NT2/D1 (cell line): ENCODE results near the gene SNX9.
A peak's percentile ranks its signal among the peaks of the same experiment; 100 is the strongest.

Experiments
- DNase-seq: peaks from one replicate; pipeline ENCODE4 v3.0.0-alpha.2; 2011; ENCODE audit warnings: low read depth, low spot score
- H3K27me3 ChIP-seq: 2 replicates; pipeline ENCODE4 v1.6.0; 2011; ENCODE audit warnings: mild to moderate bottlenecking; ENCODE audit not compliant: insufficient read length, insufficient read depth
- H3K36me3 ChIP-seq: 2 replicates; pipeline ENCODE4 v1.6.1; 2011; ENCODE audit warnings: mild to moderate bottlenecking, low read length, mixed read lengths; ENCODE audit not compliant: insufficient read depth, insufficient read length
- H3K4me1 ChIP-seq: 2 replicates; pipeline ENCODE4 v1.5.1; 2011; ENCODE audit not compliant: insufficient read depth, insufficient read length
- H3K4me3 ChIP-seq: 2 replicates; pipeline ENCODE4 v1.5.1; 2011; ENCODE audit warnings: low read depth; ENCODE audit not compliant: insufficient read length
- H3K9ac ChIP-seq: 2 replicates; pipeline ENCODE4 v1.6.0; 2011; ENCODE audit warnings: low read depth; ENCODE audit not compliant: insufficient read length
- H3K9me3 ChIP-seq: 2 replicates; pipeline ENCODE4 v1.5.1; 2011; ENCODE audit warnings: mild to moderate bottlenecking, low read length; ENCODE audit not compliant: insufficient read depth
- SUZ12 ChIP-seq: IDR thresholded peaks from 2 replicates; pipeline ENCODE4 v1.6.1; 2011; ENCODE audit not compliant: insufficient read length, insufficient read depth; ENCODE audit errors: extremely low read depth
- YY1 ChIP-seq: IDR thresholded peaks from 2 replicates; pipeline ENCODE4 v1.6.1; 2011; ENCODE audit not compliant: insufficient read length, insufficient read depth
- ZNF274 ChIP-seq: IDR thresholded peaks from 2 replicates; pipeline ENCODE4 v1.6.1; 2011; ENCODE audit warnings: mild to moderate bottlenecking, low read depth, low read length

The SNX9 gene

DNA sequence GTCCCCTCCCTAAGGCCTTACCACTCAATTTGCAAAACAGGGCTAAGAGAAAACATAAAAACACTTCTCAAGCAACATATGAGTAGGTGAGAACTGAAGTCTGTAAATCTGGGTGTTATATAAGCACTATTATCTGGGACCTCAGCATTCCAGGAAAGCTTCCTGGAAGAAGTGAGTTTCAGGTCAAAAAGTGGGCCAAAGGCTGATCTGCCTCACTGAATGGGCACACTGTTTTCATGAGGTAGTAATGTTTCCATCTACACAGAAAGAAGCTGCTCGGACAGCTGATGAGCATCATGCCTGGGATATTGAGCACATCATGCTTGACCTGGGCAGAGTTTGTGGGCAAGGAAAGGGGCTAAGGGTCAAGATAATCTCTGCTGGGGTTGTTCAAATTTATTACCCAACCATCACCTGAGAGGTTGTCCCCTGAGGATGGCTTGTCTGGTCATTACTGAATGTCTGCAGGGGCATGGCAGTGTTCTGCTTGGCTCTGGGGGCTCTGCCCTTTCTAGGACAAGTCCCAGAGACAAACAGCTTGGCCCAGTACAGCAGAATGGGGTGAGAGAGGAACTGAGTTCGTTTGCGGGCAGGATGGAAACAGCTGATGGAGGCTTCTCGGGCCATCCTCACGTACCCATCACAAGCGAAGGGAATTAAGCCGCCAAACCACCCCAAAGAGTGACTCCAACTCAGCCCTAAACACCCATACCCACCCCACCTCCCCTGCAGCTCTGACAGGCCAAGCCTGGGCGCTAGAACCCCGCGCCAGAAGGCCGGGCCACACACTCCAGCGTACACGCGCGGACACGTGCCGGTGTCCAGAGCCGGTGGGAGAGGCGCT, 157.5 kb downstream of the SNX9 start:
- Histone ChIP-seq H3K27me3 (peaks cover 27% of the 10 kb centered on the region), H3K9ac (no peak overlapping the region), H3K9me3 (no peaks in the 10 kb centered on the region), H3K36me3 (no peaks in the 10 kb centered on the region), H3K4me3 (no peak overlapping the region), H3K4me1 (peaks cover 3% of the 10 kb centered on the region)
- no peak for TF ChIP-seq YY1
- no peak for TF ChIP-seq ZNF274
- no peak for TF ChIP-seq SUZ12
- no peak for DNase-seq

DNA sequence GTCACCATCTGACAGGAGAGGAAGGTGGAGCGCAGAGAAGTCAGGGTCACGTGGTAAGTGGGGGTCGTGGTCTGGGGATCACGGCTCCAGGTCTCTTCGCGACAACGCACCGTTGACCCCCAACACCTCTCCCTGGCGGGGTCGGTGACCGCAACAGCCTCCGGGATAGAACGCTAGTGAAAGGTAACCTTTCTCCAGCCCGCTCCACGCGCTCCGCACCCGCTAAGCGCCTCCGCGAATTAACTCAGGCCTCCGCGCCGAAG, 158.0 kb downstream of the SNX9 start:
- Histone ChIP-seq H3K9me3 (no peaks in the 10 kb centered on the region), H3K4me3 (peak overlapping the region; percentile 53), H3K4me1 (peaks cover 3% of the 10 kb centered on the region), H3K27me3 (peaks cover 27% of the 10 kb centered on the region), H3K9ac (peak overlapping the region; percentile 85), H3K36me3 (no peaks in the 10 kb centered on the region)
- no peak for DNase-seq
- no peak for TF ChIP-seq ZNF274
- TF ChIP-seq SUZ12: no peak
- no peak for TF ChIP-seq YY1

DNA sequence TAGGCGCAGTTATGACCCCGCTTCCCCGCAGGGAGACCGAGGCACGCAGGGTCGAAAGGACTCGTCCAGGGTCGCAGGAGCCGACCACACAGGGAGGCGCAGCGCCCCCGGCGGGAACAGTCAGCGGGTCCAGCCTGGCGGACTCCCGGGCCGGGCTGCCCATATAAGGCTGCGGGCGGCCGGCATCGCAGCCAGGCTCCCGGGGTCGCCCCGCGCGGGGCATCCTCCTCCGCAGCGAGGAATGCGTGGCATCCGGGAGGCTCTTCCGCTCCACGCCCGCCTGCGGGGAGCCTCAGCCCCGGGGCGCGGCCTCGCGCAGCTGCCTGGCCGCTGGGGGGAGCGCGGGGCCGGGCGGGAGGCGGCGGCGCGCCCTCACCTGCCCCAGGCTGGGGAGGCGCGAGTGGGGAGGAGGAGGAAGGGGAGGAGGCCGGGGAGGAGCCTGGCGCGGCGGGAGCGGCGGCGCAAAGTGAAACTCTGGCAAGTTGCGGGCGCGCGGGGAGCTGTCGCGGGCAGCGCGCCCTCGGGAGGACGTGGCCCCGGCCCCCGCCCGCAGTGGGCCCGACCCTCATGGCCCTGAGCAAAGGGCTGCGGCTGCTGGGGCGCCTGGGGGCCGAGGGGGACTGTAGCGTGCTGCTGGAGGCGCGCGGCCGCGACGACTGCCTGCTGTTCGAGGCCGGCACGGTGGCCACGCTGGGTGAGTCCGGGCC, 158.5 kb downstream of the SNX9 start, which contains the start of gene SYNJ2:
TSS of gene SYNJ2 (plus strand) at position 469 of the 707 bp plus-strand sequence. CDS start at position 568, 99 bp downstream.
- no peaks in the 10 kb centered on the region for H3K36me3 ChIP-seq
- peaks cover 24% of the 10 kb centered on the region for H3K27me3 ChIP-seq
- no peak for DNase-seq
- H3K4me1 ChIP-seq: peaks cover 3% of the 10 kb centered on the region
- H3K9ac ChIP-seq: peak within 1 kb of the TSS; percentile 85
- H3K4me3 ChIP-seq: peak within 1 kb of the TSS; percentile 53
- TF ChIP-seq YY1: no peak
- TF ChIP-seq ZNF274: no peak
- TF ChIP-seq SUZ12: no peak
- no peaks in the 10 kb centered on the region for H3K9me3 ChIP-seq

DNA sequence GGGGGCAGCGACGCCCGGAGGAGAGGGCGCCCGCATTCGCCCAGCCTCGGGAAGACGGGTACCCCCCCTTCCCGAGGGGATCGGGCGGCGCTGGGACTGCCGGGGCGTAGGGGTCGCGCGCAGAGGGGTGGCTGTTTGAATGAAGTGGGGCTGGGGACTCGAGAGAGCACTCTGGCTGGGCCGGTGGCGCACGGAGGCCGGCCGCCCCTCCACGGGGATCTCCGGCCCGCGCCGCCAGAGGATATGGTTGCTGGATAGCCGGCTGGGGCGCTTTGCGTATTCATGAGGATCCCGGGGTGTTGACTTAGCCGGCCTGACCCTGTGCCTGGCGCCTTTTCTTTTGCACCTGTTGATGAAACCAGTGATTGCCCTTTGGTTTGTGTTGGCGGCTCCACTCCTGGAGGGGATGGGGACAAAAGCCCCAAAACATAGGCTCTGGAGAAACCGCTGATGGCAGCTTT, 159.1 kb downstream of the SNX9 start:
- H3K9ac ChIP-seq: peak overlapping the region; percentile 85
- TF ChIP-seq YY1 (no peak), SUZ12 (no peak), ZNF274 (no peak)
- DNase-seq: no peak

DNA sequence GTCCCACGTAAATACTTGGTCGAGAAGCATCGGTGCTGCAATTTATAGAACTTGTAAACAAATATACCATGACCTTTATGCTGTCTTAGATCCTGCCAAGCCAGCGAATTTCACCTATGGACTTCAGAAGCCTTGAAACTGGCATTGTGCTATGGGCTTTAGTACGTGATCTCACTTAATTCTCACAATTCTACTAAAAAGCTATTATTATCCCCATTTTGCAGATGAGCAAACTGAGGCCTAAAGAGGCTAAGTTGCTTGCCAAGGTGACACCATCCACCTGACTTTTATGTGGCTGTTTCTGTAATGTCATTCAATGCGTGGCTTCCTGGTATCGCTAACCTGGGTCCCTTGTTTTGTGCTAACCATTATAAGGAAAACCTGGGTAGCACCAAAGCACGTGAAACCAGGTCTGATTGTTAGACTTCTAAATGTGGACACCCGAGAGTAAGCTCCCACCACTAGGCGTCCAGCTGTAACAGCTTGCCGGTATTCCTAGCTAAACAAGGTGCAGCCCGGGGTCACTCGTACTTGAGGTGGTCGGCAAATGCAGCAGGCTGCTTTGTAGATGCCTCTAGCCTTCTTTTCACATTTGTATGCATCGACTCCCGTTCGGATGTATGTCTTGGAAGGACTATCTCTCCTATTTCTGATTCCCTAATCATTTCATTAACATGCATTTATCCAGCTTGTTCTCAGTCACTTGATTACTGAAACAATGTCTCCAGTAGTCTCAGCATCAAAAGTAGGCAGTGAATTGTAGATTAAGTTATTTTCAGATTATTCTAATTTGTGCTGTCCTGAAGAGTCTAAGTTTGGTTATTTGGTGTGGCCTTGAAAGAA, 159.7 kb downstream of the SNX9 start:
- Histone ChIP-seq H3K9ac (peak overlapping the region; percentile 85), H3K27me3 (peaks cover 18% of the 10 kb centered on the region), H3K4me1 (peaks cover 3% of the 10 kb centered on the region), H3K4me3 (peak overlapping the region; percentile 53), H3K9me3 (no peaks in the 10 kb centered on the region), H3K36me3 (peaks cover under 1% of the 10 kb centered on the region)
- no peak for DNase-seq
- TF ChIP-seq ZNF274 (no peak), SUZ12 (no peak), YY1 (no peak)

More for the DNA sequence above, 159.1 kb downstream of the SNX9 start:
- peaks cover 3% of the 10 kb centered on the region for H3K4me1 ChIP-seq
- H3K9me3 ChIP-seq: no peaks in the 10 kb centered on the region
- H3K27me3 ChIP-seq: peaks cover 19% of the 10 kb centered on the region
- H3K4me3 ChIP-seq: peak overlapping the region; percentile 53
- no peaks in the 10 kb centered on the region for H3K36me3 ChIP-seq

DNA sequence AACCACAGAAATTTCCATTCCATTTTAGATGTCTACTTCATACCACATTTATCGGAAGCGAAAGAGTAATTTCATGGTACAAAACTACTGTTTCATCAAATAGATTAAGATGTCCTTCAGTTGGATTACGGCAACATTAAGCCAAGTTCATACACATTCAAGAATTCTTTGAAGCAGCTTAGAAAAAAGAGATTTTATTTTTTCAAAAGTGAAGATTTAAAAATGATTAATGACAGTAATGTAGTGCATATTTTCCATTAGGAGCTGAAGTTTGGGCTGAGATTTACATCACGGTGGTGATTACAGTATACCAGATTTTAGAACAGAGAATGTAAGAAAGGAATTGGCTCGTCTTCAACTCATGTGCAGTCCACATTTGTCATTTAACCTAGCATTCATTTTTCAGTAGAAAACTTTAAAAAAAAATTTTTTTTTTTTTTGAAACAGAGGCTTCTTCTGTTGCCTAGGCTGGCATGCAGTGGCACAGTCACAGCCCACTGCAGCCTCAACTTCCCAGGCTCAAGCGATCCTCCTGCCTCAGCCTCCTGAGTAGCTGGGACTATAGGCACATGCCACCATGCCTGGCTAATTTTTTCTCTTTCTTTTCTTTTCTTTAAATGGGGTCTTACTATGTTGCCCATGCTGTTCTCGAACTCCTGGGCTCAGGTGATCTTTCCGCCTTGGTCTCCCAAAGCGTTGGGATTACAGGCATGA, 160.5 kb downstream of the SNX9 start:
- TF ChIP-seq YY1 (no peak), SUZ12 (no peak), ZNF274 (no peak)
- peaks cover 7% of the 10 kb centered on the region for H3K4me1 ChIP-seq
- H3K9me3 ChIP-seq: no peaks in the 10 kb centered on the region
- peaks cover 3% of the 10 kb centered on the region for H3K36me3 ChIP-seq
- H3K27me3 ChIP-seq: peaks cover 18% of the 10 kb centered on the region
- no peak overlapping the region for H3K4me3 ChIP-seq
- H3K9ac ChIP-seq: no peak overlapping the region
- no peak for DNase-seq
